ENCODE data around the gene LYPLA2.

LYPLA2 gene

DNA sequence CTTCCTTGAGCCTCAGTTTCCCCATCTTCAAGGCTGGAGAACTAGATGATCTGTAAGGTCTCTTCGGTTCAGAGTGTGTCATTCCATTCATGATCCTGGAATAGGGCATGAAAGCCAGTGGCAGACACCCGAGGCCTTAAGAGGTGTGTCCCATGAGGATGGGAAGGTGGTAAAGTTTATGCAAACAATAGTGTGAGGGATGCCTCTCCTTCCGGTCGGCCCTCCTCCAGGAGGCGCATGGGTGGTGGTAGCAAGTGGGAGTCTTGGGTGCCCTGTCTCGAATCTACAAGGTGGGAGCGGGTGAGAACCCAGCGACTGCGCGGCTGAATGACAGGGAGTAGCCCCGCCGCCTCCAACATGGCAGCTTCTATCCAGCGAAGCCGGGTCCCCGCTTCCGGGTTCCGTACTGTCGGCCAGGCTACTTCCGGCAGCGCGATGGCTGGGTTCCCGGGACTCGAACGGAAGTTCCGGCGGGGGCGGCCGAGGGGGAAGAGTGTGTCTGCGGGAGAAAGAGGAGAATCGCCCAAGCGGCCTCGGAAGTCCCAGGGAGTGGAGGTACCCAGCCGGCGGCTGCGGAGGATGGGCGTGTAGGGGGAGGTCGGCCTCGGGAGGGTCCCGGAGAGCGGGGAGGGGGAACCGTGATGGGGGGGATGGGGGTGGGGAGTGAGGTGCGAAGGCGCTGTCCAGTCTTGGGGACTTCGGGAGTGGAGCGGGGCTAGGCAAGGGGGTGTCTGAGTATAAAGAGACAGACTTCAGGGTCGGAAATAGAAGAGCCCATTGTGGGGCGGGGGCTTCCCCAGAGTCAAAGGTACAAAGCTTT lies at the start of gene LYPLA2:
TSS of gene LYPLA2 (plus strand) at position 450 of the 820 bp plus-strand sequence. CDS start 1,538 bp downstream, outside the sequence.
- Histone ChIP-seq H4K20me1 (peaks cover 16% of the 10 kb centered on the region), H3K9me3 (no peaks in the 10 kb centered on the region), H3K36me3 (peaks cover 61% of the 10 kb centered on the region), H3K9ac (peak within 1 kb of the TSS; percentile 87), H3K27me3 (no peaks in the 10 kb centered on the region), H3K4me2 (peak within 1 kb of the TSS; percentile 94), H3K4me3 (peak within 1 kb of the TSS; percentile 88), H3K4me1 (peaks cover 27% of the 10 kb centered on the region), H3K27ac (peak within 1 kb of the TSS; percentile 76)
- TF ChIP-seq Cebpa-rat (IDR thresholded peaks at IDR 0.05), result no peak

DNA sequence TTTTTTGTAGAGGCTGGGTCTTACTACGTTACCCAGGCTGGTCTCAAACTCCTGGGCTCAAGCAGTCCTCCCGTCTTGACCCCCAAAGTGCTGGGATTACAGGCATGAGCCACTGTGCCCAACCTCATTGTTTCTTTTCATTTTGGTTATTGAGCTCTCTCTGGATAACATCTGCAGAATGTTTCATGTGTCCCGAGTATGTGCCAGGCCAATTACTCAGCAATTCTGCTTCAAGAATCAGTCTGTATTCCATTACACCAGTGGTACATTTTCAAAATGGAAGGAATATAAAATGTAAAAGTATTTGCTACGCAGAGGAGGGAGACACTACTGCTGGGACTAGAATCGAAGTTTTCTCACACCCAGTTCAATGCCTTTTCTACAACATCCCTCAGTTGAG lies 49.3 kb upstream of the LYPLA2 start:
- H3K27ac ChIP-seq, result no peak overlapping the region
- H4K20me1 ChIP-seq, result peaks cover 34% of the 10 kb centered on the region
- H3K36me3 ChIP-seq, result peaks cover 10% of the 10 kb centered on the region
- no peaks in the 10 kb centered on the region for H3K9me3 ChIP-seq
- no peaks in the 10 kb centered on the region for H3K27me3 ChIP-seq
- no peak for TF ChIP-seq Cebpa-rat (IDR thresholded peaks at IDR 0.05)
- H3K4me3 ChIP-seq, result no peak overlapping the region
- H3K4me1 ChIP-seq, result peaks cover 29% of the 10 kb centered on the region
- H3K9ac ChIP-seq, result no peak overlapping the region
- H3K4me2 ChIP-seq, result no peak overlapping the region

DNA sequence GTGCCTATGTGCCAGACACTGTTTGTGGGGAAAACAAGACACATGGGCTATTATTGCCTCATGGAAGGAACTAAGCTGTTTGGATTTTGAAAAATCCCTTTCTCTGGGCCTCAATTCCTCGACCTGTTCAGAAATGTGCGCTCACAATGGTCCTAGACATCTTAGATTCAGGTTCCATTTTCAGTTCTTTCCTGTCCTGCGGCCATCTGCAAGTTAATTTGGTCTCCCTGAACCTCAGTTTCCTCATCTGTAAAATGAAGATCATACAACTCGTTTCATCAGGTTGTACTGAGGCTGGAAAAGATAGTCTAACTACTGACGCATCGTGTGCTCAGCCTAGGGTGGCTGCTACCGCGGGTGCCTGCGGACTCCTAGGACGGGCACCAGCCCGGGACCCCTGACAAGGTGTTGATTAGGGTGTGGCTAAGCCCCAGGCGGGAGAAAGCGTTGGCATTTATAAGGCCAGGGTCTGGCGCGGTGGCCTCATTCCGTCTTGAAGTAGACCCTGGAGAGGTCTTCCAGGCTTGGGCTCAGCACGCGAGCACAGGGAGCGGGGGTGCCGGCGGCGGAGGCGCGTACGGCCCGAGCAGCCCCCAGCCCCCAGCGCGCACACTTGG lies 48.2 kb upstream of the LYPLA2 start:
- Histone ChIP-seq H3K27me3 (no peaks in the 10 kb centered on the region), H3K4me1 (peaks cover 36% of the 10 kb centered on the region), H3K9ac (peak overlapping the region; percentile 98), H3K36me3 (peaks cover 20% of the 10 kb centered on the region), H4K20me1 (peaks cover 44% of the 10 kb centered on the region), H3K27ac (peak overlapping the region; percentile 96), H3K4me3 (peak overlapping the region; percentile 100), H3K9me3 (no peaks in the 10 kb centered on the region), H3K4me2 (peak overlapping the region; percentile 98)
- no peak for TF ChIP-seq Cebpa-rat (IDR thresholded peaks at IDR 0.05)

DNA sequence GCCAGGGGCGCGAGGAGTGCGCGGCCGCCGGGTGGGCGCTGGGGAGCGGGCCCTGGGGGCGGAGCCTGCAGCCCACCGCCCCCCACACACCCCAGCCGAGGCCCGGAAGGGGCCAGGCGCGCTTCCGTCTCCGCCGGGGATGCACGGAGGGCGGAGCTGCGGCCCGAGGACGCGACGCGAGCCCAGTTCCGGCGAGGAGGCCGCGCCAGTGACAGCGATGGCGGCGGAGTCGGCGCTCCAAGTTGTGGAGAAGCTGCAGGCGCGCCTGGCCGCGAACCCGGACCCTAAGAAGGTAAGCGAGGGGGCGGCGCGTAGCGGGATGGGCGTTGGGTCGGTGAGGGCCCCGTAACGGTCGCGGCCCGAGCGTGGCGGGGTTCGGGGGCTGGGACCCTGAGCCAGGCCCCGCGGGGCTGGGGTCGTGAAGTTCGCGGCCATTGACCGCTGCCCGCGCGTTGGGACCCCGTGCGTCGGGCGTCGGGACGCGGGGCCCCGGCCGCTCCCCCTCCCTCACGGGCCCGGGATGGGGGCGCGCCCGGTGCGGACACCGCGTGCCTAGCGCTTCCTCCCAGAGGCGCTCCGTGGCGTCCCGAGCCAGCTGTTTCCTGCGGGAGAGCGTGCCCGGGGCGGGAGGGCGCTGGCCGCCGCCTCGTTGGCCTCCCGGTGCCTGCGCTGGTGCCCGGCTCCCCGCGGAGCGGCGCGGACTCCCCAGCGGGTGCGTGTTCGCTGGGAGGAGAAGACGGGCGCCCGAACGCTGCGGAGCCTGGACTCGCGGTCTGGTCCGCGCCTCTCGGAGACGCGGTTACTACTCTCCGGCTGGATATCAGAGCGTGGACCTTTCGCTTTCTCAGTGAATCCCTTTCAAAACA lies 47.4 kb upstream of the LYPLA2 start, which contains the start of gene ELOA:
TSS of gene ELOA (plus strand) at position 185 of the 866 bp plus-strand sequence. CDS start at position 218, 33 bp downstream.
- Histone ChIP-seq H3K4me3 (peak within 1 kb of the TSS; percentile 100), H3K9me3 (no peaks in the 10 kb centered on the region), H3K36me3 (peaks cover 28% of the 10 kb centered on the region), H3K4me1 (peaks cover 43% of the 10 kb centered on the region), H3K27me3 (no peaks in the 10 kb centered on the region), H3K27ac (peak within 1 kb of the TSS; percentile 96), H3K9ac (peak within 1 kb of the TSS; percentile 98), H4K20me1 (peaks cover 52% of the 10 kb centered on the region), H3K4me2 (peak within 1 kb of the TSS; percentile 98)
- no peak for TF ChIP-seq Cebpa-rat (IDR thresholded peaks at IDR 0.05)

DNA sequence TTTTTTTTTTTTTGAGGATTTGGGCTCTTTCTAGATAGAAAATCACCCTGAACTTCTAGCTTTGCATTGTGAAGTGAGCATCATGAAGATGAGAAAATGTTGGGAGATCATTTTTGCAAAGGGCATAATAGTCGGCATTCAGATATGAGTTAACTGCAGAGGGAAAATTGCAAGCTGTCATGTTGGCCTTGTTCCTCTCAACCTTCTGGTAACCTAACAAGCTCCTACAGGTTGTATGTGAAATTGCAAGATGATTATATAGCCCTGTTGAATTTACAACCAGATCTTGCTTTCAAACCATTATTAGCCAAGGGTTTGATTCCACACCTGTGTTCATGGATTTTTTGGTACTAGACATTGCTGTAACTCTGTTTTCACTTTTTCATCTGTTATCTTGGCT lies 45.4 kb upstream of the LYPLA2 start:
- Histone ChIP-seq H3K36me3 (peaks cover 46% of the 10 kb centered on the region), H3K4me1 (peaks cover 45% of the 10 kb centered on the region), H3K4me2 (peak overlapping the region; percentile 98), H4K20me1 (peaks cover 65% of the 10 kb centered on the region), H3K9ac (no peak overlapping the region), H3K4me3 (0 out of 2 replicates have a peak overlapping the region, but pooled peaks have one; percentile 100), H3K9me3 (no peaks in the 10 kb centered on the region), H3K27me3 (no peaks in the 10 kb centered on the region), H3K27ac (no peak overlapping the region)
- no peak for TF ChIP-seq Cebpa-rat (IDR thresholded peaks at IDR 0.05)

DNA sequence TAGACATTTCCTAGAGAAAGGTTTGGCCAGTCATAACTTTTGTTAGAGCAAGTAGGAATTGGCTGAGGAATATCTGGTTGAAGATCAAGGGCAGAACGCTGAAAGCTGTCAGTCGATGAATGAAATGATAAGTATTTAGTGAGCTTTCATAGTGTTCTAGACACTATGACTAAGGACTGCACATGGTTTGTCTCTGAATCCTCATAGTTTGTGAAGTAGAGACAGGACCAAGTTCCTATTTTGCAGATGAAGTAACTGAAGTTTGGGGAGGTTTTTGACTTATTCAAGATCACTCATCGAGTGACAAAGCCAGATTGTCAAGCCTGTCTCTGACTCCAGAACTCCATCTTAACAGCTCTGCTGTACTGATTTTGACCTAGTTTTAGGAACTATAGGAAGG lies 42.9 kb upstream of the LYPLA2 start:
- peaks cover 90% of the 10 kb centered on the region for H4K20me1 ChIP-seq
- peaks cover 36% of the 10 kb centered on the region for H3K4me1 ChIP-seq
- no peak for TF ChIP-seq Cebpa-rat (IDR thresholded peaks at IDR 0.05)
- no peak overlapping the region for H3K4me2 ChIP-seq
- peak overlapping the region; percentile 16; the same call in 1 of the 2 replicates for H3K9ac ChIP-seq
- H3K4me3 ChIP-seq, result no peak overlapping the region
- H3K27me3 ChIP-seq, result no peaks in the 10 kb centered on the region
- no peaks in the 10 kb centered on the region for H3K9me3 ChIP-seq
- no peak overlapping the region for H3K27ac ChIP-seq
- H3K36me3 ChIP-seq, result peaks cover 71% of the 10 kb centered on the region

DNA sequence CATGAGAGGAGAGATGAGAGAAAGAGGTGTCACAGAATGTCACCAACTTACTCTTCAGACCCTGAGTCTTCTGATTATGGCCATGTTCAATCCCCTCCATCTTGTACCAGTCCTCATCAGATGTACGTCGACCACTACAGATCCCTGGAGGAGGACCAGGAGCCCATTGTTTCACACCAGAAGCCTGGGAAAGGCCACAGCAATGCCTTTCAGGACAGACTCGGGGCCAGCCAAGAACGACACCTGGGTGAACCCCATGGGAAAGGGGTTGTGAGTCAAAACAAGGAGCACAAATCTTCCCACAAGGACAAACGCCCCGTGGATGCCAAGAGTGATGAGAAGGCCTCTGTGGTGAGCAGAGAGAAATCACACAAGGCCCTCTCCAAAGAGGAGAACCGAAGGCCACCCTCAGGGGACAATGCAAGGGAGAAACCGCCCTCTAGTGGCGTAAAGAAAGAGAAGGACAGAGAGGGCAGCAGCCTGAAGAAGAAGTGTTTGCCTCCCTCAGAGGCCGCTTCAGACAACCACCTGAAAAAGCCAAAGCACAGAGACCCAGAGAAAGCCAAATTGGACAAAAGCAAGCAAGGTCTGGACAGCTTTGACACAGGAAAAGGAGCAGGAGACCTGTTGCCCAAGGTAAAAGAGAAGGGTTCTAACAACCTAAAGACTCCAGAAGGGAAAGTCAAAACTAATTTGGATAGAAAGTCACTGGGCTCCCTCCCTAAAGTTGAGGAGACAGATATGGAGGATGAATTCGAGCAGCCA lies 39.7 kb upstream of the LYPLA2 start:
- H3K9me3 ChIP-seq, result no peaks in the 10 kb centered on the region
- H3K9ac ChIP-seq, result no peak overlapping the region
- no peaks in the 10 kb centered on the region for H3K27me3 ChIP-seq
- H3K4me2 ChIP-seq, result no peak overlapping the region
- no peak for TF ChIP-seq Cebpa-rat (IDR thresholded peaks at IDR 0.05)
- peaks cover 98% of the 10 kb centered on the region for H3K36me3 ChIP-seq
- H3K4me3 ChIP-seq, result no peak overlapping the region
- peaks cover 85% of the 10 kb centered on the region for H4K20me1 ChIP-seq
- peaks cover 17% of the 10 kb centered on the region for H3K4me1 ChIP-seq
- H3K27ac ChIP-seq, result no peak overlapping the region

DNA sequence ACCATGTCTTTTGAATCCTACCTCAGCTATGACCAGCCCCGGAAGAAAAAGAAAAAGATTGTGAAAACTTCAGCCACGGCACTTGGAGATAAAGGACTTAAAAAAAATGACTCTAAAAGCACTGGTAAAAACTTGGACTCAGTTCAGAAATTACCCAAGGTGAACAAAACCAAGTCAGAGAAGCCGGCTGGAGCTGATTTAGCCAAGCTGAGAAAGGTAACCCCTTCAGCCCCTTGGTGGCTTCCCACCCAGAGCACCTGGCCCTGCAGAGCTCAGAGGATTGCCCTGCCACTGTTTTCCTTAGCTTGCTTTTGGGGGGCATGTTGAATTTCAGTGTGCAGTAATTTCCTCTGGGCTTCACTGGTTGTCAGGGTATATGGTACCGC lies 39.1 kb upstream of the LYPLA2 start:
- Histone ChIP-seq H3K9me3 (no peaks in the 10 kb centered on the region), H4K20me1 (peaks cover 85% of the 10 kb centered on the region), H3K4me3 (no peak overlapping the region), H3K36me3 (peaks cover 99% of the 10 kb centered on the region), H3K9ac (no peak overlapping the region), H3K27me3 (no peaks in the 10 kb centered on the region), H3K27ac (no peak overlapping the region), H3K4me2 (no peak overlapping the region), H3K4me1 (peaks cover 17% of the 10 kb centered on the region)
- TF ChIP-seq Cebpa-rat (IDR thresholded peaks at IDR 0.05), result no peak

DNA sequence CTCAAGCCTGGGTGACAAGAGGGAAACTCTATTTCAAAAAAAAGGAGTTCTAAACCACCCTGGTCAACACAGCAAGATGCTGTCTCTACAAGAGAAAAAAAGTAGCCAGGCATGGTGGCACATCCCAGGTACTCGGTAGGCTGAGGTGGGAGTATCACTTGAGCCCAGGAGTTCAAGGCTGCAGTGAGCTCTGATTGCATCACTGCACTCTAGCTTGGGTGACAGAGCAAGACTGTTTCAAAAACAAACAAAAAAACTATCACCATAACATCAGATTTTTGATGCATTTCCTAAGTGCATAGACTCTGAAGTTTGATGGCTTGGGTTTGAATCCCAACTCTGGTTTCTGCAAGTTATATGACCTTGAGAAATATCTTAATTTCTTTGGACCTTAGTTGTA lies 38.0 kb upstream of the LYPLA2 start:
- Histone ChIP-seq H3K36me3 (peaks cover 99% of the 10 kb centered on the region), H3K4me2 (no peak overlapping the region), H3K4me1 (peaks cover 8% of the 10 kb centered on the region), H3K4me3 (no peak overlapping the region), H3K9me3 (no peaks in the 10 kb centered on the region), H3K9ac (no peak overlapping the region), H3K27ac (no peak overlapping the region), H3K27me3 (no peaks in the 10 kb centered on the region), H4K20me1 (peaks cover 85% of the 10 kb centered on the region)
- no peak for TF ChIP-seq Cebpa-rat (IDR thresholded peaks at IDR 0.05)
